Pulmonary artery endothelial cell (primary cell): ENCODE measurements around the gene ZNF385B. TPM values are rescaled to one million over a fixed set of nuclear protein-coding genes. Genes with fewer than 3 reads are reported as not detected.
"Not testable (repeated sequence)": the region's sequence is repeated elsewhere in the genome, so short reads cannot be mapped to it uniquely, and the experiment has no call there.

Experiments
- DNase-seq: peaks from one replicate; pipeline ENCODE4 v3.0.0-alpha.2; 2011; ENCODE audit warnings: low read depth, low spot score
- total RNA-seq: library from RNA; depleted of rRNA; stranded (reverse); fragments of >200 nt; gene quantifications from 2 replicates; pipeline ENCODE4 v1.2.3, GENCODE V29; 2014

Gene ZNF385B
- not detected in 2 replicates for total RNA-seq

GRCh38 chr2:179861416-179862067 lies at the start of gene ZNF385B:
Gene ZNF385B (minus strand): TSS chr2:179861612.
- DNase-seq = no peak

- DNase-seq = no peak
Observed at GRCh38 chr2:179910735-179911113, 49.3 kb upstream of the ZNF385B start.

- DNase-seq = no peak
Observed at GRCh38 chr2:179909845-179910734, 48.7 kb upstream of the ZNF385B start.

GRCh38 chr2:179900655-179901054 lies 39.2 kb upstream of the ZNF385B start:
- no peak for DNase-seq

GRCh38 chr2:179899666-179900065 lies 38.3 kb upstream of the ZNF385B start:
- DNase-seq = no peak

GRCh38 chr2:179898873-179899272 lies 37.5 kb upstream of the ZNF385B start:
- no peak for DNase-seq

GRCh38 chr2:179893616-179894015 lies 32.2 kb upstream of the ZNF385B start:
- DNase-seq = no peak

GRCh38 chr2:179891237-179891636 lies 29.8 kb upstream of the ZNF385B start:
- DNase-seq = no peak

- no peak for DNase-seq
Observed at GRCh38 chr2:179890666-179891065, 29.3 kb upstream of the ZNF385B start.

GRCh38 chr2:179888642-179889041 lies 27.2 kb upstream of the ZNF385B start:
- not testable (repeated sequence) for DNase-seq

- DNase-seq = no peak
Observed at GRCh38 chr2:179884193-179884592, 22.8 kb upstream of the ZNF385B start.

GRCh38 chr2:179882851-179883806 lies 21.7 kb upstream of the ZNF385B start:
- no peak for DNase-seq

GRCh38 chr2:179877601-179878364 lies 16.4 kb upstream of the ZNF385B start:
- no peak for DNase-seq

- DNase-seq = no peak
Observed at GRCh38 chr2:179876266-179876665, 14.9 kb upstream of the ZNF385B start.

GRCh38 chr2:179875864-179876263 lies 14.5 kb upstream of the ZNF385B start:
- DNase-seq = no peak

GRCh38 chr2:179862898-179863458 lies 1.6 kb upstream of the ZNF385B start:
- DNase-seq = no peak

- DNase-seq = no peak
Observed at GRCh38 chr2:179861027-179861415, 391 bp downstream of the ZNF385B start.

- DNase-seq = no peak
Observed at GRCh38 chr2:179860255-179861026, 971 bp downstream of the ZNF385B start.

- no peak for DNase-seq
Observed at GRCh38 chr2:179859523-179859922, 1.9 kb downstream of the ZNF385B start.

- DNase-seq = no peak
Observed at GRCh38 chr2:179857236-179857635, 4.2 kb downstream of the ZNF385B start.
